Neural crest cell (in vitro differentiated cells): ENCODE measurements around the gene DEFB129. TPM values are rescaled to one million over a fixed set of nuclear protein-coding genes. Genes with fewer than 3 reads are reported as not detected.
A peak's percentile ranks its signal among the peaks of the same experiment; 100 is the strongest.

Experiments
- DNase-seq: peaks from one replicate; pipeline ENCODE4 v3.0.0; 2021; ENCODE audit warnings: low read depth, mixed read lengths, low spot score
- H3K27ac Mint-ChIP-seq: one replicate; pipeline ENCODE4 v1.8.0; 2021; ENCODE audit warnings: mild to moderate bottlenecking, mixed read lengths; ENCODE audit not compliant: unreplicated experiment
- H3K27me3 Mint-ChIP-seq: 2 replicates; pipeline ENCODE4 v1.8.0; 2021; ENCODE audit warnings: low read depth, mild to moderate bottlenecking, mixed read lengths
- H3K36me3 Mint-ChIP-seq: 2 replicates; pipeline ENCODE4 v1.8.0; 2021; ENCODE audit warnings: low read depth, mild to moderate bottlenecking, mixed read lengths
- H3K4me1 Mint-ChIP-seq: 2 replicates; pipeline ENCODE4 v1.8.0; 2021; ENCODE audit warnings: mixed read lengths
- H3K4me3 Mint-ChIP-seq: one replicate; pipeline ENCODE4 v1.8.0; 2021; ENCODE audit warnings: mild to moderate bottlenecking, mixed read lengths
- H3K9me3 Mint-ChIP-seq: 2 replicates; pipeline ENCODE4 v1.8.0; 2021; ENCODE audit warnings: mixed read lengths
- CTCF ChIP-seq: fragments of 200-600 bp; sonication (generic); conservative IDR thresholded peaks from 2 replicates; pipeline ENCODE4 v1.5.0; 2021; ENCODE audit warnings: antibody characterized with exemption, mild to moderate bottlenecking
- total RNA-seq: library from RNA; stranded (reverse); gene quantifications from 2 replicates; pipeline ENCODE4 v1.2.1, GENCODE V29; 2021

Gene DEFB129
- total RNA-seq, 1 donor from 2014 or later = not detected

GRCh38 chr20:266596-267562 is 39.8 kb downstream of the DEFB129 start:
- Mint-ChIP-seq H3K4me1 (peaks cover 11% of the 10 kb centered on the region), H3K27ac (peak overlapping the region; percentile 91), H3K9me3 (no peaks in the 10 kb centered on the region), H3K4me3 (peak overlapping the region; percentile 79), H3K36me3 (no peaks in the 10 kb centered on the region), H3K27me3 (peaks cover 23% of the 10 kb centered on the region)
- TF ChIP-seq CTCF = peak; percentile 99
- peak; percentile 97 for DNase-seq

GRCh38 chr20:270517-270916 is 43.5 kb downstream of the DEFB129 start:
- no peak overlapping the region for H3K4me3 Mint-ChIP-seq
- H3K27me3 Mint-ChIP-seq = peaks cover 14% of the 10 kb centered on the region
- H3K9me3 Mint-ChIP-seq = no peaks in the 10 kb centered on the region
- H3K36me3 Mint-ChIP-seq = peaks cover 5% of the 10 kb centered on the region
- H3K4me1 Mint-ChIP-seq = peaks cover 11% of the 10 kb centered on the region
- H3K27ac Mint-ChIP-seq = no peak overlapping the region
- no peak for DNase-seq
- TF ChIP-seq CTCF = no peak

GRCh38 chr20:271069-271468 is 44.0 kb downstream of the DEFB129 start:
- peaks cover 11% of the 10 kb centered on the region for H3K27me3 Mint-ChIP-seq
- H3K4me3 Mint-ChIP-seq = no peak overlapping the region
- peaks cover 8% of the 10 kb centered on the region for H3K36me3 Mint-ChIP-seq
- no peak for DNase-seq
- H3K9me3 Mint-ChIP-seq = no peaks in the 10 kb centered on the region
- H3K4me1 Mint-ChIP-seq = peaks cover 11% of the 10 kb centered on the region
- no peak overlapping the region for H3K27ac Mint-ChIP-seq
- no peak for TF ChIP-seq CTCF

- H3K36me3 Mint-ChIP-seq = peaks cover 12% of the 10 kb centered on the region
- peaks cover 8% of the 10 kb centered on the region for H3K4me1 Mint-ChIP-seq
- no peak for DNase-seq
- H3K27me3 Mint-ChIP-seq = peaks cover 7% of the 10 kb centered on the region
- H3K9me3 Mint-ChIP-seq = no peaks in the 10 kb centered on the region
- TF ChIP-seq CTCF = no peak
- no peak overlapping the region for H3K4me3 Mint-ChIP-seq
- H3K27ac Mint-ChIP-seq = no peak overlapping the region
Observed at GRCh38 chr20:271528-271927, 44.5 kb downstream of the DEFB129 start.

GRCh38 chr20:272718-273117 is 45.7 kb downstream of the DEFB129 start:
- DNase-seq = no peak
- no peak for TF ChIP-seq CTCF
- Mint-ChIP-seq H3K27ac (no peak overlapping the region), H3K27me3 (no peaks in the 10 kb centered on the region), H3K4me1 (no peaks in the 10 kb centered on the region), H3K9me3 (no peaks in the 10 kb centered on the region), H3K36me3 (peaks cover 17% of the 10 kb centered on the region), H3K4me3 (no peak overlapping the region)
